ENCODE data around the gene PCSK1N. TPM values are rescaled to one million over a fixed set of nuclear protein-coding genes. Genes with fewer than 3 reads are reported as not detected.

Gene PCSK1N
- total and polyA plus RNA-seq, 2 donors (not counting 3 experiments of a cell fraction or from before 2014, with no cell fraction given) = 0.44 TPM; not detected in 1

DNA sequence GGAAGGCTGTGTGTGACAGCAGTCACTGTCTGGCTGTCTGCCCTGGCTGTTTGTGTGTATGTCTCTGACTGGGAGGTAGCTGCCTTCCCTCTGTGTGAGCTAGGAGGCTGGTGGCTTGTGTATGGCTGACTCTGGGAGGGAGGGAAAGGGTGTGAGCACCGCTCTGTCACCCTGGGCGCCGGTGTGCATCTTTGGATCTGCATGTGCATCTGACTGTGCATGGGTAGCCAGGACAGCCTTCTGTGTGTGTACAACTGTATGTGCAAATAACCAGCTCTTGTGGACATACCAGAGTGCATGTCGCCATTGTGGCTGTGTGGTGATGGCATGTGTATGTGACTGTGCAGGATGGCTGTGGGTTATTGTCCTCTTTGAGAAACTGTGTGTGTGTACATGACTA lies 16.5 kb downstream of the PCSK1N start:
- ChIA-PET POLR2A (no interaction called here), CTCF (no interaction called here)
- no peak overlapping the region for H3K9ac ChIP-seq (replicated peaks; ENCODE audit: extremely low read depth, insufficient read depth, low read length)
- H3K9me1 ChIP-seq (replicated peaks; ENCODE audit: control insufficient read depth, extremely low read depth, insufficient read depth, low read length) = no peaks in the 10 kb centered on the region
- no peak overlapping the region for H2AFZ ChIP-seq (ENCODE audit: low read depth, low read length)
- no peak overlapping the region for H3K4me2 ChIP-seq (ENCODE audit: insufficient read depth, low read length)
- H3K36me3 ChIP-seq (ENCODE audit: control insufficient read depth in 2 of 2, extremely low read depth in 1 of 2, insufficient read depth in 2 of 2, low read length in 2 of 2) = peaks cover 0 to 2% of the 10 kb centered on the region in 2 experiments
- no peaks in the 10 kb centered on the region for H4K20me1 ChIP-seq (replicated peaks; ENCODE audit: control insufficient read depth, extremely low read depth, insufficient read depth, low read length)
- no peaks in the 10 kb centered on the region for H3K9me3 ChIP-seq (replicated peaks; ENCODE audit: control insufficient read depth, insufficient read depth, low read length)
- DNase-seq (ENCODE audit: low read depth, low spot score) (no peak), FAIRE-seq (no peak)
- no peak overlapping the region for H3K27ac ChIP-seq (ENCODE audit: insufficient read depth, low read depth, low read length)
- dilution Hi-C loops (cut with MboI; ENCODE audit: extremely low pct_ligation_motif_present, low sequenced_read_pairs) (no loop called here), intact Hi-C loops (cut with micrococcal nuclease) (no loop called here)
- no peak overlapping the region for H3K4me3 ChIP-seq (replicated peaks in 1 of 3; ENCODE audit: insufficient read depth in 1 of 3, low read depth in 1 of 3, low read length in 3 of 3)
- TF ChIP-seq FOS (IDR thresholded peaks at IDR 0.05; ENCODE audit: borderline replicate concordance, insufficient read depth, low read length) (no peak), POLR2A (IDR thresholded peaks at IDR 0.05; ENCODE audit: low read depth, low read length) (no peak), EZH2 (IDR thresholded peaks at IDR 0.05; ENCODE audit: borderline replicate concordance, low read depth, low read length, severe bottlenecking) (no peak), GATA2 (IDR thresholded peaks at IDR 0.05; ENCODE audit: insufficient read depth, insufficient read length, low read depth, low read length) (no peak), MYC (IDR thresholded peaks at IDR 0.05; ENCODE audit: low read depth, low read length) (no peak), POLR2AphosphoS5 (IDR thresholded peaks at IDR 0.05; ENCODE audit: insufficient read depth, low read depth, low read length) (no peak), JUN (IDR thresholded peaks at IDR 0.05; ENCODE audit: borderline replicate concordance, insufficient read depth, insufficient read length, low read depth) (no peak)
- TF ChIP-seq, protein P1, sequence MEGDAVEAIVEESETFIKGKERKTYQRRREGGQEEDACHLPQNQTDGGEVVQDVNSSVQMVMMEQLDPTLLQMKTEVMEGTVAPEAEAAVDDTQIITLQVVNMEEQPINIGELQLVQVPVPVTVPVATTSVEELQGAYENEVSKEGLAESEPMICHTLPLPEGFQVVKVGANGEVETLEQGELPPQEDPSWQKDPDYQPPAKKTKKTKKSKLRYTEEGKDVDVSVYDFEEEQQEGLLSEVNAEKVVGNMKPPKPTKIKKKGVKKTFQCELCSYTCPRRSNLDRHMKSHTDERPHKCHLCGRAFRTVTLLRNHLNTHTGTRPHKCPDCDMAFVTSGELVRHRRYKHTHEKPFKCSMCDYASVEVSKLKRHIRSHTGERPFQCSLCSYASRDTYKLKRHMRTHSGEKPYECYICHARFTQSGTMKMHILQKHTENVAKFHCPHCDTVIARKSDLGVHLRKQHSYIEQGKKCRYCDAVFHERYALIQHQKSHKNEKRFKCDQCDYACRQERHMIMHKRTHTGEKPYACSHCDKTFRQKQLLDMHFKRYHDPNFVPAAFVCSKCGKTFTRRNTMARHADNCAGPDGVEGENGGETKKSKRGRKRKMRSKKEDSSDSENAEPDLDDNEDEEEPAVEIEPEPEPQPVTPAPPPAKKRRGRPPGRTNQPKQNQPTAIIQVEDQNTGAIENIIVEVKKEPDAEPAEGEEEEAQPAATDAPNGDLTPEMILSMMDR (IDR thresholded peaks at IDR 0.05; ENCODE audit: extremely low read depth in 1 of 2, insufficient read depth in 1 of 2, low read depth in 1 of 2, low read length in 2 of 2) = no peak
- TF ChIP-seq, protein P2, sequence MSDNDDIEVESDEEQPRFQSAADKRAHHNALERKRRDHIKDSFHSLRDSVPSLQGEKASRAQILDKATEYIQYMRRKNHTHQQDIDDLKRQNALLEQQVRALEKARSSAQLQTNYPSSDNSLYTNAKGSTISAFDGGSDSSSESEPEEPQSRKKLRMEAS (IDR thresholded peaks at IDR 0.05; ENCODE audit: insufficient read depth, insufficient read length) = no peak
- no peaks in the 10 kb centered on the region for H3K27me3 ChIP-seq (ENCODE audit: control insufficient read depth in 2 of 2, insufficient read depth in 2 of 2, low read length in 2 of 2)
- no peaks in the 10 kb centered on the region for H3K4me1 ChIP-seq (ENCODE audit: control insufficient read depth, extremely low read depth, insufficient read depth, low read length)
- H3K79me2 ChIP-seq (ENCODE audit: control insufficient read depth, insufficient read depth, low read length) = no peaks in the 10 kb centered on the region
- BruUV-seq (replicated peaks) = no TSS peak

All from endothelial cell of umbilical vein (primary cell).